Uterus (tissue), 2 donors: ENCODE data around the gene PVALB.

ENCODE experiments used
- POLR2A ChIP-seq, 2 donors: fragments of 450-650 bp; IDR thresholded peaks; one replicate each; pipeline ENCODE4 v1.6.1; 2016; ENCODE audit warnings: antibody characterized with exemption in 2 of 2, mild to moderate bottlenecking in 1 of 2, moderate library complexity in 1 of 2
- TF ChIP-seq, protein P1 (sequence below), 4 experiments: fragments of 200-600 bp in 2 of 4; fragments of 450-650 bp in 2 of 4; sonication (generic) in 2 of 4; IDR thresholded peaks; one replicate each; pipeline ENCODE4 v1.5.1; 2016 to 2019; ENCODE audit warnings: antibody characterized with exemption in 4 of 4, mild to moderate bottlenecking in 2 of 4, moderate library complexity in 1 of 4

DNA sequence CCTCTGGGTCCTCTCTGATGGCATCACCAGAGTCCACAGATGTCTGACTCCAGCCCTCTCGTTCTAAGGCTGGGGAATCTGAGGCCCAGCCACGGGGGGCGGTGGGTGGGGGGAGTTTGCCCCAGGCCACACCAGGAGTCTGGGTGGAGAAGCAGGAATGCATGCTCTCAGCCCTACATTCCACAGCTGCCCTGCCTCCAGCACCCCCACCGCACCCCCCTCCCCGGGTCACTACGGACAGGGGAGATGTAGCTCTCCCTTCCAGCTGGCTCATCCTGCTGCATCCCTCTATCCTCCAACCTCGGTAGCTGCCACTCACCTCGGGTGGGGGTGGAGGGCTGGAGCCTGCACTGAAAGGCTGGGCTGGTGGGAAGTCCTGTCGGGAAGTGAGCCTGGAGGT, 2.3 kb upstream of the PVALB start:
- TF ChIP-seq, protein P1, sequence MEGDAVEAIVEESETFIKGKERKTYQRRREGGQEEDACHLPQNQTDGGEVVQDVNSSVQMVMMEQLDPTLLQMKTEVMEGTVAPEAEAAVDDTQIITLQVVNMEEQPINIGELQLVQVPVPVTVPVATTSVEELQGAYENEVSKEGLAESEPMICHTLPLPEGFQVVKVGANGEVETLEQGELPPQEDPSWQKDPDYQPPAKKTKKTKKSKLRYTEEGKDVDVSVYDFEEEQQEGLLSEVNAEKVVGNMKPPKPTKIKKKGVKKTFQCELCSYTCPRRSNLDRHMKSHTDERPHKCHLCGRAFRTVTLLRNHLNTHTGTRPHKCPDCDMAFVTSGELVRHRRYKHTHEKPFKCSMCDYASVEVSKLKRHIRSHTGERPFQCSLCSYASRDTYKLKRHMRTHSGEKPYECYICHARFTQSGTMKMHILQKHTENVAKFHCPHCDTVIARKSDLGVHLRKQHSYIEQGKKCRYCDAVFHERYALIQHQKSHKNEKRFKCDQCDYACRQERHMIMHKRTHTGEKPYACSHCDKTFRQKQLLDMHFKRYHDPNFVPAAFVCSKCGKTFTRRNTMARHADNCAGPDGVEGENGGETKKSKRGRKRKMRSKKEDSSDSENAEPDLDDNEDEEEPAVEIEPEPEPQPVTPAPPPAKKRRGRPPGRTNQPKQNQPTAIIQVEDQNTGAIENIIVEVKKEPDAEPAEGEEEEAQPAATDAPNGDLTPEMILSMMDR (IDR thresholded peaks at IDR 0.05): no peak
- TF ChIP-seq POLR2A (IDR thresholded peaks at IDR 0.05): no peak
